ENCODE data around the gene TBX1.
"Not testable (repeated sequence)": the region's sequence is repeated elsewhere in the genome, so short reads cannot be mapped to it uniquely, and the experiment has no call there.

Gene TBX1

DNA sequence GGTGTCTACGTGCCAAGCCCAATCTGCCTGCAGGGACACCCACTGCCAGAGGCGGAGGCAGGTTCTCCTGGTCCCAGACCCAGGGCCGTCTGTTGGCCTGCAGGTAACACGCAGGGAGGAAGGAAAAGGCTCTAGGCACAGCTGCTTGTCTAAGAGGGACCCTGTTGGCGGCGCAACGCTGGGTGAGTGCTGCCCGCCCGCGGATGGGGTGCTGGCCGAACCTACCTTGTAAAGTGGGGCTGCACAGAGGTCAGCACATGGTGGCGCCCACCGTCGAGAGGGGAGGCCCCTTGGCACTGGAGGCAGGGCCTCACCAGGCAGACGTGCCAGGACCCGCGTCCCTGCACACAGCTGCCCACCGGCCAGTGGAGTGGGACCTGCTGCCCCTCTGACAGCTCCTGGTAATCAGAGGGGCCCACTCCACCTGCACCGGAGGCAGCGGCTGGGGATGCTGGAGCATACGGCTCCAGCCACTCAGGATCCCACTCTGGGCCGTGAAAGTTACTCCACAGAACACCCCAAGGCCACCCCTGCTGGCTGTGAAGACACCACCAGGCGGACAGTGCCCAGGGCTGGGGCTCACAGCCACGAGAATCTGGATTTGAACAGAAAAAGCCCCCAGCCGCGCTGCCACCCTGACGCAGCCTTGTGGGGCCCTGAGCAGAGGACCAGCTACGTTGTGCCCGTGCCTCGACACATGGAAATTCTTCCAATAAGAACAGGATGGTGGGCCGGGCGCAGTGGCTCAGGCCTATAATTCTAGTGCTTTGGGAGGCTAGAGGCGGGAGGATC lies 24.0 kb downstream of the TBX1 start:
- H3K27ac Mint-ChIP-seq = no peak overlapping the region
- no peak overlapping the region for H3K4me3 Mint-ChIP-seq
- H3K27me3 Mint-ChIP-seq (ENCODE audit: low read depth) = peaks cover 9% of the 10 kb centered on the region
- no peaks in the 10 kb centered on the region for H3K36me3 Mint-ChIP-seq (ENCODE audit: low read depth)
- H3K9me3 Mint-ChIP-seq = no peaks in the 10 kb centered on the region
- no peaks in the 10 kb centered on the region for H3K4me1 Mint-ChIP-seq (ENCODE audit: low read depth)

DNA sequence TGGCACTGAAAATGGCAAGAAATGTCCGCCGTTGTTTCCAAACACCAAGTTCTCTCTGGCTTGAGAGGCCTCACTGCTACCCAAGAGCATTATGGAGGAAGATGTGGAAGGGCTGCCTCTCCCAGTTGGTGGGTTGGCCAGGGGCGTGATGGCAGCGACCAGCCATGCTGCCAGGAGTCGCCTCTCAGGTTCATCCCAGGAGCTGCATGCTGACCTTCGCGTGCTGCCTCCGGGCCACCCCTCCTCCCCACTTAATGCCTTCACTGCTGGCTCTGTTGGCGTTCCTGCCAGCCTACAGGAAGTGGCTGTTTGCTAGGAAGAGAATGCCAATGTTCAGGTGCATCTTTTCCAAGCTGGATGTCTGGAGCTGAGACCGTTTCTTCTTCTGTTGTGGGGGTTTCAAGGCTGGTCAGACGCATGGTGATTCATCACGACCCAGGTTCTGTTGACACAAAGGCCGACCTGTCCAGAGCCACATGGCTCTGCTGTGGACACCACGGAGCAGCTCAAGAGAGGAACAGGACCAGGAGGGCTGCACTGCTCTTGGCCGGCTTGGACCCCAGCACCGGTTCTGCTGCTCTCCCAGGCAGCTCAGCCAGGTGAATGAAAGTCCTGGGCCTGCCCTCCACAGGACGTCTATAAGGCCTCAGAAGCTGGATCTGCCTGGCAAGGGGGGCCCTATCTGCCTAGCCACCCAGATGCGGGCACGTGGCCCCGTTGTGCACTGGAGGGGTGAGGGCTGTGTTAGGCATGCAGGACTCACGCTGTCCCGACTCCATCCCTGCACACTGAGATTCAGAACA lies 25.1 kb downstream of the TBX1 start:
- no peak overlapping the region for H3K27ac Mint-ChIP-seq
- no peaks in the 10 kb centered on the region for H3K36me3 Mint-ChIP-seq (ENCODE audit: low read depth)
- H3K4me3 Mint-ChIP-seq = no peak overlapping the region
- H3K4me1 Mint-ChIP-seq (ENCODE audit: low read depth) = no peaks in the 10 kb centered on the region
- no peaks in the 10 kb centered on the region for H3K27me3 Mint-ChIP-seq (ENCODE audit: low read depth)
- H3K9me3 Mint-ChIP-seq = no peaks in the 10 kb centered on the region

DNA sequence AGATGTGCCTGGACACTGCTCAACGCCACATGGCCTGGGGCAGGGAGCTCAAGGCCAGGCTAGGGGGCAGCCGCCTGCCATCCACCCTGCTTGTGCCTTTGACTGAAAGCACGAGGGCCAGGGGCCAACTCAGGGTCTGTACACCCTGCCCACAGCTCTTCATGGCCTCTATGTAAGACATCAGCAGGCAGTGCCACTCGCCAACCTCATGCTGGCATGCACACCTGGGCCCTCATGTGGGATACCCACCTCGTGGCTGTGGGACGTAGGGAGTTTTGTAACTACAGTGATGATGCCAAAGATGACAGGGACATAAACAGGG lies 25.6 kb downstream of the TBX1 start:
- Mint-ChIP-seq H3K4me3 (no peak overlapping the region), H3K36me3 (ENCODE audit: low read depth) (no peaks in the 10 kb centered on the region), H3K4me1 (ENCODE audit: low read depth) (no peaks in the 10 kb centered on the region), H3K9me3 (no peaks in the 10 kb centered on the region), H3K27ac (no peak overlapping the region), H3K27me3 (ENCODE audit: low read depth) (no peaks in the 10 kb centered on the region)

DNA sequence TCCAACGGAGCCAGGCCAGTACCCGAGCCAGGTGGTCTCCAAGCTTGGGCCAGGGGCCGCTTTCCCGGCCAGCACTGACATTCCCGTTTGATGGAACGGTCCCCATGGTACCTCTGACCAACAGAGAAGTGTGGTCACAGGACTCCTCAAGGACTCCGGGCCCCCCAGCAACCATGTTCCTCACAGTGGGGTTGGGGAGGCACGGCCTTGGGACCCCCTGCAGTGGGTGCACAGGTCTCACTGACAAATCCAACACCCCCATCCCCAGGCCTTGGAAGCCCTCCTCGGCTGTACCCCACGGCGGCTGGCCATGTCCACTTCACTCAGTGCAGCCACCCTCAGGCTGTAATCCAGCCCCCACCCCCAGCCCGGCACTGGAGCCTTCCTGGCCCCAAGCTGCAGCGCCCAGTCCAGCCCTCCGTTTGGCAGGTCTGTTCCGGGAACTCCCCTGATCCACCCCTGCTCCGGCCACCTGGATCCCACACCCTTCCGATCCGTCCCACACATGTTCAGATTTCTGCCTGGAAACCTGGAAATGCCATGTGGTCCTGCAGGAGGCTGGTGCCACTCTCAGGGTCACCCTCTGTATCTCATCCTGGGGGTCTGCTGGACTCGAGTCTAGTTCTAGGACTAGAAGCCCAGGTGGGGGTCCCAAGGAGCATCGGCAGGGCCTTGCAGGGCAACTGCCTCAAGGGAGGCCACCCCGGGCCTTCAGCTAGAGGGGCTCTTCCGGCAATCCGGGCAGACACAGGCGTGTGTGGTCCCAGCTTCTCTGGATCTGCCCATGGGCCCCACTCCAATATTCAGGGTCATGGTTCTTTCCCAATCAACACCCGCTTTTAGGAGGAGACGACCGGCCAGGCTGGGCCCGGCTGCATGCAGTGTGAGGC lies 26.6 kb downstream of the TBX1 start:
- Mint-ChIP-seq H3K4me3 (no peak overlapping the region), H3K27ac (no peak overlapping the region)

DNA sequence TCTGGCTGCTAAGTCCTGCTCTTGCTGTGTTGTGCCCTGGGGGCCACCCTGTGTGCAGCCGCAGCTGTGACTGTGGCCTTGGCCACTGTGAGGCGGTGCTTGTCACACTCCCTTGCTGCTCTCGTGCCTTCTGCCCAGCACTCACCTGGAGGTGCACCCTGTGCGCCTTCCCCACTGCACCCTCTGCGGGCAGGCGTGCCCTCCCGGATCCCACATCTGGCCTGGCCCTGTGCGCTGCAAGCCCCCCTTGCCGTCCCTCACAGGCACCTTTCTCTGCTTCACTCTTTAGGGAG lies 27.2 kb downstream of the TBX1 start:
- H3K36me3 Mint-ChIP-seq (ENCODE audit: low read depth) = peaks cover 3% of the 10 kb centered on the region
- H3K4me3 Mint-ChIP-seq = no peak overlapping the region
- no peaks in the 10 kb centered on the region for H3K27me3 Mint-ChIP-seq (ENCODE audit: low read depth)
- H3K27ac Mint-ChIP-seq = no peak overlapping the region
- peaks cover 6% of the 10 kb centered on the region for H3K9me3 Mint-ChIP-seq
- no peaks in the 10 kb centered on the region for H3K4me1 Mint-ChIP-seq (ENCODE audit: low read depth)

More for the DNA sequence above, 26.6 kb downstream of the TBX1 start:
- Mint-ChIP-seq H3K36me3 (ENCODE audit: low read depth) (peaks cover 3% of the 10 kb centered on the region), H3K4me1 (ENCODE audit: low read depth) (no peaks in the 10 kb centered on the region), H3K27me3 (ENCODE audit: low read depth) (no peaks in the 10 kb centered on the region), H3K9me3 (peaks cover 5% of the 10 kb centered on the region)

DNA sequence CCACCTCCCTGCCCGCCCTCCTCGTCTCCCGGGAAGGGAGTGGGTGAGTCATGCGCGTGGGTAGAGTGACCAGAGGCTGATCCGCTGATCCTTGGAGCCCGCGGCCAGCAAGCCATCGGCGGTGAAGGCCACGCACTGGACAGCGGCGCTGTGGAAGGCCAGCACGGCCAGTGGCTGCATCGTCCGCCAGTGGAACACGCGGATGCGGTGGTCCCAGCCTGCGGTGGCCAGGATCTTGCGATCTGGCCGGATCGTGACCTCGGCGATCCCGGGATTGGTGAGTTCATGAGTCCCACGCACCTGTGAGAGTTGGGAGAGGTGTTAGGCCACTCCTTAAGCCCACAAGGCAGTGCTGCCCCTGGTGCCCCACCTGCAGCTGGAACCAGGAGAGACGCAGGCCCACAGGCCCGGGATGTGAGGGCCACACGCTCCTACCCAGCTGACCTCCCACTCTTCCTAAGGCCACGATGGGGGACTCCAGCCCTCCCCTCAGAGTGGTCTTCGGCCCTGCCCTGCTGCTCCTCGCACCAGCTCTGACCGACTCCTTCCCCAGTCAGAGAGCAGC lies 28.2 kb downstream of the TBX1 start:
- no peak overlapping the region for H3K4me3 Mint-ChIP-seq
- H3K27ac Mint-ChIP-seq = no peak overlapping the region
- H3K27me3 Mint-ChIP-seq (ENCODE audit: low read depth) = no peaks in the 10 kb centered on the region
- H3K4me1 Mint-ChIP-seq (ENCODE audit: low read depth) = no peaks in the 10 kb centered on the region
- H3K36me3 Mint-ChIP-seq (ENCODE audit: low read depth) = peaks cover 9% of the 10 kb centered on the region
- H3K9me3 Mint-ChIP-seq = peaks cover 6% of the 10 kb centered on the region

DNA sequence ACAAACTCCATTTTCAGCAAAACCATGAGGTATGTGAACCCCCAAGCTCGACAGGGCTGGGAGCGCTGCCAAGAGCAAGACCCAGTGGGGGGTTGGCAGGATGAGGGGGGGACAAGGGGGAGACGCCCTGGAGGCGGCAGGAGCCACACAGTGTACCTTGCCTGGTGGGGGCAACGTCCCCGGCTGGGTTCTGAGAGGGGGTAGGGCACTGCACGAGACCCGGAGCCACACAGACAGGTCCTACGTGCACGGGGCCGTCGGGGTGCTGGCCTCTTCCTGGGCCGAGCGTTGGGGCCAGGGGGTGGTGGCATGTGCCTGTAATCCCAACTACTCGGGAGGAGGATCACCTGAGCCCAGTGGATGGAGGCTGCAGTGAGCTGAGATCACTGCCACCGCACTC lies 28.8 kb downstream of the TBX1 start:
- Mint-ChIP-seq H3K36me3 (ENCODE audit: low read depth) (peaks cover 9% of the 10 kb centered on the region), H3K27ac (no peak overlapping the region), H3K4me1 (ENCODE audit: low read depth) (no peaks in the 10 kb centered on the region), H3K27me3 (ENCODE audit: low read depth) (no peaks in the 10 kb centered on the region), H3K9me3 (peaks cover 6% of the 10 kb centered on the region), H3K4me3 (no peak overlapping the region)

DNA sequence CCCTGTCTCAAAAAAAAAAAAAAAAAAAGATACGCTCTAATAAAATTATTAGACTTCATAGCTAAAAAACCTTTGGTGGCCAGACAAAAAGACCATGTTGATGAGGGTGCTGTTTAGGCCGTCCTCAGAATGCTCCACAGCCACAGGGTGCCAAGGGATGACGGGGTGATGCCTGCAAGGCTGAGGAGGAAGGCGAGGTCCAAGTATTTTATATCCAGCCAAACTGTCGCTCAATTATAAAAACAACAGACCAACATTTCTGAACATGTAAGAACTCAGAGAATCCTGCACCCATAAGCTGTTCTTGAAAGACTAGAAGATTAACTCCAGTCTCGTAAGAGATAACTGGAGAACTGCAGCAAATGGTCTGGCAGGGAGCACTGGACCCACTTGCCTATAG lies 29.2 kb downstream of the TBX1 start:
- Mint-ChIP-seq H3K27ac (no peak overlapping the region), H3K9me3 (peaks cover 6% of the 10 kb centered on the region)

DNA sequence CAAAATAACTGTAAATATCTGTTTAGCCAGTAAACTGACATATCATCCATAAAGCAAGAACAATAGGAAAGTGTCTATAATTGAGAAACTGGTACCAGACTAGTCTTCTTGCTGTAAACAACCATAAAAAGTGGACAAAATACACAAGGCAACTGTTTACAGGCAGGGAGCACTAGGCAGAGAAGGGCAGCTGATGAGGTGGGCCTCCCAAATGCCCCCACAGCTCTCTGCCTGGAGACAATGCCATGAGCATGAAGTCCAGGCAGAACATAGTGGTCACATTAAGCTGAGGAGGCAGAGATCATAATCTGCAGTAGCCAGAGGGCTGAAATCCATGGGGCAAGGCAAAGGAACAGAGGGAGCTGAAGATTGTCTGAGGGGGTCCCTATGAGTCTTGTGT lies 30.7 kb downstream of the TBX1 start:
- Mint-ChIP-seq H3K4me1 (ENCODE audit: low read depth) (no peaks in the 10 kb centered on the region), H3K27ac (no peak overlapping the region), H3K36me3 (ENCODE audit: low read depth) (peaks cover 9% of the 10 kb centered on the region), H3K9me3 (peaks cover 6% of the 10 kb centered on the region), H3K27me3 (ENCODE audit: low read depth) (no peaks in the 10 kb centered on the region), H3K4me3 (no peak overlapping the region)

More for the DNA sequence above, 29.2 kb downstream of the TBX1 start:
- H3K4me1 Mint-ChIP-seq (ENCODE audit: low read depth) = no peaks in the 10 kb centered on the region
- H3K36me3 Mint-ChIP-seq (ENCODE audit: low read depth) = peaks cover 9% of the 10 kb centered on the region
- H3K27me3 Mint-ChIP-seq (ENCODE audit: low read depth) = no peaks in the 10 kb centered on the region
- no peak overlapping the region for H3K4me3 Mint-ChIP-seq

DNA sequence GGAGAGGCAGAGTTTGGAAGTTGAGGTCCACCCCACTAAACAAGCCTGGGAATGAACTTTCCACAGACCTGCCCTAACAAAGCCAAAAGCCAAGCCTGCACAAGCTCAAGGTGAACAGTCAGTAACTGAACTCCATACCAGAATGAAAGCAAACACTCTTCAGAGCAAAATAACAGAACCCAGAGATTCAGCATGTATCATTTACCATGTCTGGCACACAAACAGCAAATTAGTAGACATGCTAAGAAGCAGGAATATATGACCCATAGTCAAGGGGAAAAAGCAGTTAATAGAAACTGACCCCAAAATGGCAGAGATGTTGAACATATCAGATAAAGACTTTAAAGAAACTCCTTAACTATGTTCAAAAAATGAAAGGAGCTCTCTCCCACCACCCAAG lies 31.3 kb downstream of the TBX1 start:
- Mint-ChIP-seq H3K27me3 (ENCODE audit: low read depth) (no peaks in the 10 kb centered on the region), H3K36me3 (ENCODE audit: low read depth) (peaks cover 9% of the 10 kb centered on the region), H3K4me1 (ENCODE audit: low read depth) (no peaks in the 10 kb centered on the region), H3K4me3 (no peak overlapping the region), H3K9me3 (peaks cover 6% of the 10 kb centered on the region), H3K27ac (no peak overlapping the region)

DNA sequence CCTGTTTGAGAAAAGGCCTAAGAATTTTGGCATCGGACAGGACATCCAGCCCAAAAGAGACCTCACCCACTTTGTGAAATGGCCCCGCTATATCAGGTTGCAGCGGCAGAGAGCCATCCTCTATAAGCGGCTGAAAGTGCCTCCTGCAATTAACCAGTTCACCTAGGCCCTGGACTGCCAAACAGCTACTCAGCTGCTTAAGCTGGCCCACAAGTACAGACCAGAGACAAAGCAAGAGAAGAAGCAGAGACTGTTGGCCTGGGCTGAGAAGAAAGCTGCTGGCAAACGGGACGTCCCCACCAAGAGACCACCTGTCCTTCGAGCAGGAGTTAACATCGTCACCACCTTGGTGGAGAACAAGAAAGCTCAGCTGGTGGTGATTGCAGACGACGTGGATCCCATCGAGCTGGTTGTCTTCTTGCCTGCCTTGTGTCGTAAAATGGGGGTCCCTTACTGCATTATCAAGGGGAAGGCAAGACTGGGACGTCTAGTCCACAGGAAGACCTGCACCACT lies 31.9 kb downstream of the TBX1 start:
- H3K36me3 Mint-ChIP-seq (ENCODE audit: low read depth); H3K9me3 Mint-ChIP-seq: not testable (repeated sequence)

DNA sequence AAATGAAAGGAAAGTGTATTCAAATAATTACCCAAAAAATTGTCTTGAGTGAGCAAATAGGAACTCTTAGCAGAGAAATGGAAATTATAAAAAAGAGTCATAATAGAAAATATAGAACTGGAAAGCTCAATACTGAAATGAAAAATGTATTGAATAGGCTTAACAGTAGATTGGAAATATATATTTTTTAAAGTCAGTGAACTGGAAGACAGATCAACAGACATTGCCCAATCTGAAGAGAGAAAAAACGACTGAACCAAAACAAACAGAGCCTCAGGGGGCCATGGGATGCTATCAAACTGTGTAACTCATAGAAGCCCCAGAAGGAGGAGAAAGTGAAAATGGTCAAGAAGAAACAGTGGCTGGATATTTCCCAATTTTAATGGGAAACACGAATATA lies 32.6 kb downstream of the TBX1 start:
- H3K9me3 Mint-ChIP-seq = peaks cover 6% of the 10 kb centered on the region
- no peak overlapping the region for H3K4me3 Mint-ChIP-seq
- H3K27ac Mint-ChIP-seq = no peak overlapping the region
- no peaks in the 10 kb centered on the region for H3K4me1 Mint-ChIP-seq (ENCODE audit: low read depth)
- peaks cover 9% of the 10 kb centered on the region for H3K36me3 Mint-ChIP-seq (ENCODE audit: low read depth)
- no peaks in the 10 kb centered on the region for H3K27me3 Mint-ChIP-seq (ENCODE audit: low read depth)

More for the DNA sequence above, 31.9 kb downstream of the TBX1 start:
- not testable (repeated sequence) for H3K27me3 Mint-ChIP-seq (ENCODE audit: low read depth); H3K27ac Mint-ChIP-seq; H3K4me1 Mint-ChIP-seq (ENCODE audit: low read depth); H3K4me3 Mint-ChIP-seq

DNA sequence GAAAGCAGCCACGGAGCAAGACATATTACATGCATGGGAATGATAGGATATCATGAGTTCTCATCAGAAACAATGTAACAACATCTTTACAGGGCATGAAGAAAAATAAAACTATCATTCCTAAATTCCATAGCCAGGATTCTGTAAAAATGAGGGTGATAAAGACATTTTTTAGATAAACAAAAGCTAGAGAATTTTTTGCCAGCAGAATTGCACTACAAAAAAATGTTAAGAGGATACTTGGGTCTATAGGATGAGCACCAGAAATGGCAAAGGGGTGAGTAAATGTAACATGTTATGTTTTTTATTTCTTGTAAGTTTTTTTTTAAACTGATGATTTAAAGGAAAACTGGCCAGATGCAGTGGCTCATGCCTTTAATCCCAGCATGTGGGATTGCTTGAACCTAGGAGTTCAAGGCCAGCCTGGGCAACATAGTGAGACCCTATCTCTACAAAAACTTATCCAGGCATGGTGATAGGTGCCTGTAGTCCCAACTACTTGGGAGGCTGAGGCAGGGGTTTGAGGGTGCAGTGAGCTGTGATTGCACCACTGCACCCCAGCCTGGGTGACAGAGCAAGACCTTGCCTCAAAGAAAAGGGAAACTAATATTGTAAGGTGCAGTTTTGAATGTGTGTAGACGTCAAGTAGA lies 33.2 kb downstream of the TBX1 start:
- Mint-ChIP-seq H3K4me1 (ENCODE audit: low read depth) (no peaks in the 10 kb centered on the region), H3K27me3 (ENCODE audit: low read depth) (no peaks in the 10 kb centered on the region), H3K36me3 (ENCODE audit: low read depth) (peaks cover 9% of the 10 kb centered on the region), H3K27ac (peak overlapping the region; percentile 24), H3K4me3 (no peak overlapping the region), H3K9me3 (peaks cover 6% of the 10 kb centered on the region)

DNA sequence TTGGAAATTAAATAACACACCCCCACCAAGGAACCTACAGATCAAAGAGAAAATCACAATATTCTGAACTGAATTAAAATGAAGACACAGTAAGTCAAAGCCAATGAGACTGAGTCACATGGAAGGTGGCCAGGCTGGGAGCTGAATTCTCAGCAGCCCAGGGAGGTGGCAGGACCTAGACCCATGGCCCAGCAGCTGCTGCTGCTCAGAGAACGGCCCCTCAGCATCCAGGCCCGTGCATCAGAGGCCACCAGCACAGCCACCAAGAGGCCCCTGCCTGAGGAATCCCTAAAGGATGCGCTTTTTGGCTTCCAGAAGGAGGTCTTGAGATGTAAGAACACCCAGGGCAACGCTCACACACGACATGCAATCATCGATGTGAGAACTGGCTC lies 35.0 kb downstream of the TBX1 start:
- H3K27ac Mint-ChIP-seq = no peak overlapping the region

More for the DNA sequence above, 35.0 kb downstream of the TBX1 start:
- Mint-ChIP-seq H3K36me3 (ENCODE audit: low read depth) (peaks cover 9% of the 10 kb centered on the region), H3K4me1 (ENCODE audit: low read depth) (no peaks in the 10 kb centered on the region), H3K4me3 (no peak overlapping the region), H3K9me3 (peaks cover 6% of the 10 kb centered on the region), H3K27me3 (ENCODE audit: low read depth) (no peaks in the 10 kb centered on the region)
